ENCODE results near the gene PRELP.
"Not testable (repeated sequence)": the region's sequence is repeated elsewhere in the genome, so short reads cannot be mapped to it uniquely, and the experiment has no call there.

Gene PRELP

DNA sequence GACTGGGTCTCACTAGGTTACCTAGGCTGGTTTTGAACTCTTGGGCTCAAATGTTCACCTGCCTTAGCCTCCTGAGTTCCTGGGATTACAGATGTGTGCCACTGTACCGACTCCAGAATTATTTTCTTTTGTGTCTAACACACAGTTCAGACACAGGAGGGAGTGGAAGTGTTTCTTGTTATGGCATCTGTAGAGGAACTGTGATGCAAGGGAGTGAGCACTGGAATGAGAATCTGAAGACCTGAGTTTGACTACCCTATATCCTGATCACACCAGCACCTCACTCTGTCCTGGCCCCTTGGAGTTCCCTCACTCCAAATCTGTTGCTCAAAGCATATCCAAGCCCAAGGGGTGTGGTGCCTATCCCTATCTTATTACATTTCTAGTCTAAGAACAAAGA lies 33.5 kb downstream of the PRELP start:
- DNase-seq = no peak

DNA sequence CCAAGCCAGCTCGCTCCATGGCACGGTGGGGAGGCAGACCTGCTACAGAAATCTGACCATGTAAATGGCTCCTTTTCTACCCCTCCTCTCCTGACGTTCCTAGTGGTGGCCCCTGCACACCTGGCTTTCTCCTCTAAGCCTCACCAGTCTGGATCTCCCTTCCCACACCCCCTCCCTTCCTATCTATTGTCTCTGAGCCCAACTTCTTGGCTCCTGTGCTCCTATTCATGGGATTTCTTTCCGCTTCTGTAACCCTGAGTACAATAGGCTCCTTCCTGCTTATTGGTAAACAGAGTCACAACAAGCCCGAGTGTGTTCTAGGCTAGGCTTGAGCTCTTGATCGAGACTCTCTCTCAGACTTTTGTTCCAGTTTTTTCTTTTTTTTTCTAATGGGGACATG lies 35.9 kb downstream of the PRELP start:
- no peak for DNase-seq

DNA sequence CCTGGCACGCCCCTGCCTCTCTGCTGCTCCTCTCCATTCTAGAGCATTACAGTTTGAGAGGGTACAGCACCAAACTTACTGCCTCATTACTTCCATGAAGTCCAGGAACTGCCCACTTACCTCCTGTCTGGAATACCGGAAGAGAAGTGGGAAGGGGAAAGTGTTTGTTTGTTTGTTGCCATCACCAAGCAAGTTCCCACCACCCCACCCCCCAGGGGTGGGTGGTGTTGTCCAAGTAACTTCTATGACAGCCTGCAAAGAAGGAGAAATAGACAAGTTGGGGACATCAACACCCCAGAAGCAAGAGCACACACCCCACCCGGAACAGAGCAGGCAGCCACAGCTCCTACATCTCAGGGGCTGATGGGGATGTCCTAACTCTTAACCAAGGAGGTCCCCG lies 36.3 kb downstream of the PRELP start:
- DNase-seq = no peak

DNA sequence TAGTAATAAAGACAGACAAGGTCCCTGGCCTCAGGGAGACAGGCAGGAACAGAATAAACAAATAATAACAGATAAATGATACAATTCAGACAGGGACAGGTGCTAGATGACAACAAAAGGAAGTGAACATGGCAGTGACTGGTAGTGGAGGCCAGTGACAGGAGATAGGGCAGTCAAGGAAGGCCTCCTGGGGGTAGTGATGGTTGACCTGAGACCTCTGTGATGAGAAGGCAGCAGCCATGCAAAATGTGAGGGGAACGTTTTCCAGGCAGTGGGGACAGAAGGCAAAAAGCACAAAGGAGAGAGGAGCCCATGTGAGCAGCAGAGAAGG lies 36.9 kb downstream of the PRELP start:
- no peak for DNase-seq

DNA sequence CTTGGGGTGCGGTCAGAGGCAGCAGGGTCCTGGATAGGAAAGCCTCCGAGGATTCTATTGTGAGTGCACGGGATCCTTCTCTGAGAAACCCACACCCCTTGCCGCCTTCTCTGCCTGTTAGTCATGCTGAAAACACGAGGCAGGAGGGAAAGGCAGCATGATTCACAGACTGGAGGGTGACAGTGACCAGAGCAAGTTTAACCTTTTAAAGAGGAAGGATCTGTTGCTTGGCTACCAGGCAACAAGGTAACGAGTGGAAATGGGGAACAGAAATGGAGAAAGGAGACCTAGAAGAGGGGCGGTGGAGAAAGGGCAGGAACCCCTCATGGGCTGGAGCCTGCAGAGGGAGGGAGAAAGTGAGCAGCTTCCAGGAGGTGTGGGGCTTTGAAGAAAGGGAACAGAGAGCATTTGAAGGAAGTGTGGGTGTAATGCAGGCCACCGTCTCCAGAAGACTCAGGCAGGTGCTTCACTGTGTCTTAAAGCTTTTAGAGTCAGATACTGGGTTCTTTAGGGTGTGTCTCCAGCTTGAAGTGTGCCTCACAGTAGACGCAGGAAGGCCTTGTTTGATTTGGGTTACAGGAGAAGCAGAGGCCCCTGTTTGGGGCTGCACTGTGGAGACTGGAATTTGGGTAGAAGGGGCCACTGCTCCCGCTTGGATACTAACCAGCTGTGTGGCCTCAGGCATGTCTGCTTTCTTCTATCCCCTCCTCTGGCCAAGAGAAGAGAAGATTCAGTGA lies 37.4 kb downstream of the PRELP start:
- peak; percentile 90 for DNase-seq

DNA sequence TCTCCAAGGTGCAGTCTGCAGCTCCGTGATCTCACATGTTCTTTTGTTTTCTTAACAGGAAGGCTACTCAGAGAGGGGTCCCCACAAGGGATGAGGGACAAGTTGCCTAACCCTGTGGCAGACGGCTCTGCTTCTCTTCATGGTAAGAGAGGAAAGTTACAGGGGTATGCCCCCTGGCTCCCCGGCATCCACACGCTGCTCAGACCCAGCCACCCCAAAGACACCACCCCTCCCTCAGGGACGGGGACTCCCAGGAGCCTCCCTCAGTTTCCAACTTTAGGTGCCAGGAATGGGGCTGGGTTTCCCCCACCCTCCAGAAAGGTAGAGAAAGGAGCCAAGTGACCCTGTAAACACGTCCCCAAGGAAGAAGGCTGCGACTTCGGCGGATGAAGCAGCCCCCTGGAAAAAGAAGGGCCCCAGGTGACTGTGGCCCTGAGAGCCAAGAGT lies 38.0 kb downstream of the PRELP start:
- no peak for DNase-seq

DNA sequence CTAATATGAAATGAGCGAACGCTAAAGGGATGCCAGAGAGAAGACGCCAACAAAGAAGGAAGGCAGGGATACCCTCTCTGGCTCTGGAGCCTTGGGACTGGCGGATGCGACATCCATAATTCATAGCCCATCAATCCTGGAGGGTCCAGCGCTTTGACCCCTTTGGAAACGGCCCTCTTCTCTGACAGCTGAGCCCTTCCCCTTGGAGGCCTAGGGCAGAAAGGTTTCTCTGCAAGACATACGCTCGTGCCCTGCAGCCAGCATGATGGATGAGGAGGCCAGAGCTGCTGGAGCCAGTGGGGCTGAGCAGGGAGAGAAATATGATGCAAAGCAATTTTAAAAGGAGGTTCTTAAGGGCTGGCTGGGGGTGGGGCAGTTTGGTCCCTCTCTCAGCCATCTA lies 40.6 kb downstream of the PRELP start:
- DNase-seq = no peak

DNA sequence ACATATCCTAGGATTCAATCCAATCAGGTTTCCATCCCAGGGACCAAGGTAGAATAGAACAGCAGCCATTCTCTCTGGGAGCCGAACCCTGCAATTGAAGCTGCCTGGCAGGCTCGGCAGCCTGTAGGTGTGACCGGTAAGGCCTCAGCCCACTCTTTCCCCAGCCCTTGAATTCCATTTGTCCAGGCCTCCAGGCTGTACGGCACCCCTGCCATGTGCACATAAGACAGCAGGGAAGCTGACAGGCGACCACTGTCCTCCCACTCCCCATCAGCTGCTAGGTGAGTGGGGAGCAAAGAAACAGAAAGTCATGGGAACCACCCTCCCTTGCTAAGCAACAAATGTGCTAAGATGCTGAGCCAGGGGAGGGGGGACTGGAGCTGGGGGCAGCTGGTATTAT lies 41.3 kb downstream of the PRELP start:
- no peak for DNase-seq

DNA sequence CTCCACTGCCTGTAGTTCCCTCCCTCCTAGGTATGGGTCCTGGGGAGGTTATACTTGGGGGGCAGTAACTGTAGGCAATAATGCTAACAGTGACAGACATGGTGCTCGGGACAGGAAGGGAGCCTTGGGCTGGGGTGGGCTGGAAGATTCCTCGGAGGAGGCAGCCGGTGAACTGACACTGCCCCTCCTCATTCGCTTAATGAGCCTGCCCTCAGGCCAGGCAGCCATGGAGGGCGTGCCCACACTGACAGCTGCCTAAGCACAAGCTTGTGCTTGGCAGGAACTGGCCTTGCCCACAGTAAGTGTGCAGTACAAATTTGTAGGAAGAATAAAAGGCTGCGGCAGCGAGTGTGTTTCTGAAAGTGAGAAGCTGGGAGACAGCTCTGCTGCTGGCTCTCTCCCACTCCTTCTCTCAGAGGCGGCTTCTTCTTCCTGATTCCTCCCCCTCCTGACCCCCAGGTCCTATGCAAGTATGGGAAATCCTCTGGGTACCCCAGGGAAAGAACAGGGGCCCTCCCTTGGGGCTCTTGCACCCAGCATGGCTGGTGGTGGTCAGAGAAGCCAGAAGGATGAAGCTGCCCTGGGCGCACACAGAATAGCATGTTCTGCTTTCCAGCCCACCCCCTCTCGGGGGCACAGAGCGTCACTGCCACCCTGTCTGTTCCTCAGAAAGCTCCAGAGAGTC lies 42.0 kb downstream of the PRELP start:
- no peak for DNase-seq

DNA sequence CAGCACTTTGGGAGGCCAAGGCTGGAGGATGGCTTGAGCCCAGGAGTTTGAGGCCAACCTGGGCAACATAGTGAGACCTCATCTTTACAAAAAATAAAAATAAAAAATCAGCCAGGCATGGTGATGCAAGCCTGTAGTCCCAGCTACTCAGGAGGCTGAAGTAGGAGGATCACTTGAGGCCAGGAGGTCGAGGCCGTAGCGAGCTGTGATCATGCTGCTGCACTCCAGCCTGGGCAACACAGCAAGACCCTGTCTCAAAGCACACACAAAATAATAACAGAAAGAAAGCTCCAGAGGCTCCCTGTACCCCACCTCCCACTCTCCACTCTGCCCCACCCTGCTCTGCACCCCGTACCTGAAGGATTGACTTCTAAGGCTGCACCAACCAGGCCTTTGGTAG lies 42.5 kb downstream of the PRELP start:
- not testable (repeated sequence) for DNase-seq

DNA sequence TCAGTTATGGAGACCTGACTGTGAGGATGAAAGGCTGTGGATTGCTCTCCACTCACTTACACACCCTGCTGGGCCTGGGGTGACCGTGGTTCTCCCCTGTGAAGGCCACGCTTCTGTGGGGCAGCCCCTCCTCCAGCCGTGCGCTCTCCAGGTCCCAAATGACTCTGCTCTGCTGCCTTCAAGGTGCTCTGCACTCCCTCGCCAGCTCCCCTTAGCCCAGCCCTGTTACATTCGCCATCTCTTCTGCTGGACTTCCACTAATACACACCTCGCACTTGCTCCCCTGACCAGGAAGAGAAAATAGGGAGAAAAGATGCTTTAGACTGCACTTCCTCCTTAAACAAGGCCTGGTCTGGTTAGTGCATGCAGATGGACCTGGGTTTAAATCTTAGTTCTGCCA lies 42.9 kb downstream of the PRELP start:
- DNase-seq = no peak

DNA sequence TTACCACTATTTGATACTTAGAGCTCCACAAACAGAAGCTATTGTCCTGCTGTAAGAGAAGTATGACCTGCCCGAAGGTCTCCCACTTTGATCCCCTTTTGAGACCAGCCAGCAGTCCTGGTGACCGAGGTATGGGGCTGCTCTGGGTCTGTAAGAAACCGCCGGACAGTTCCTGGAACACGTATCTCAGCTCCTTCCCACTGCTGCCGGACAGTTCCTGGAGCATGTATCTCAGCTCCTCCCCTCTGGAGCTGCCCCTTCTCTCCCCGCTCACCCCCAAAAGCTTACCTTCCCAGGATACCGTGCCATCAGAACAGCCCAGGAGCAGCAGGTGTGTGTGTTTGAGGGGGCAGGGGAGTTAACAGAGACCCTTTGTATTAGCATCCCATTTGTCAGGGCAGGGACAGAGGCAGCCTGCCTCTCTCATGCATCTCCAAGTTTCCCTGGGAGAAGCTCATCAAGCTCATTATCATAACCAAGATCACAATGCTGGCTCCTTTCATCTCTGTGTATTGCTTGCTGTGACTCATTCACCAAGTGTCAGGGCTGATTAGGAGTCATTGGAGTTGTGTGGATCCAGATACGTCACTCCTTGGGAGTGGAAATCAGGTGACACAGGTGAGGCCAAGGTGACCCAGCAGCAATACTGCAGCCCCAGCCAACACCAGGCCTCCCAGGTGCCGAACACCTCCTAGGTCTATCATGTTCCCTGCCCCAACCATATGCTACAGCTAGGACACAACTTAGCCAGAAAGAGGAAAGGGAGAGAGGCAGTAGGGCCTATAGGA lies 43.6 kb downstream of the PRELP start:
- DNase-seq = no peak

DNA sequence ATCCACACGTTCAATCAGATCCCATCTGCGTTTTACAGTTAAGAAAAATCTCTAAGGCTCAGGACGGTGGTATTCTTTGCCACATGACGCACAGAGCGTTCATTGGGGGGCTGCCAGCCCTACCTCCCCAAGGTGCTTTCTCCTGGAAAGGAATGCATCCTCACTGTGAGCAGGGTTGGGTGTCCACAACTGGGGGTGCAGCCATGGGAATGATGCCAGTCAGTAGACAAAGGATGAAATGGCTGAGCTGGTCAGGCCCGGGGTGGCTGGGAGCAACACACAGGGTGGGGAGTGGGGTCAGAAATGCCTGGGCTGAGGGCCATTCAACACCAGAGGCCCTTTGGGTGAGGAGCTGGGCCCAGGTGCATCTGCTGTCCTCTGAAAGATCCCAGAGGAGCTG lies 44.3 kb downstream of the PRELP start:
- no peak for DNase-seq

DNA sequence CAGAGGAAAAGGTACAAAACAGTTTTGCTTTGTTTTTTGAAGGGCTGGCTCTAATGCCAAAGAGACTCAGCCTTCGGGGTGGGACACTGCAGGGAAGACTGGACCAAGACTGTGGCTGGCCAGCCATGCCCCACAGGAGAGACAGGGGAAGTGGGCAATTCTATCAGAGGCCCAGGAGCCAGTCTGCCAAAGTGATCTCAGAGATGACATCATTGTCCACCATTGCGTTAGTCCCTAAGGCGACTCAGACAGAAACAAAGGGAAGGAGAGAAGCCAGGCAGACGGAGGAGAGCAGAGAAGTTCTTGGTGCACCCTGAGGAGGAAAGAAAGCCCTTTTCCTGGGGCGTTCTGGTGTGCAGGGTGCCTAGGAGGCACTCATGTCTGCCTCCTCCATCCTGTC lies 44.7 kb downstream of the PRELP start:
- peak; percentile 30 for DNase-seq

DNA sequence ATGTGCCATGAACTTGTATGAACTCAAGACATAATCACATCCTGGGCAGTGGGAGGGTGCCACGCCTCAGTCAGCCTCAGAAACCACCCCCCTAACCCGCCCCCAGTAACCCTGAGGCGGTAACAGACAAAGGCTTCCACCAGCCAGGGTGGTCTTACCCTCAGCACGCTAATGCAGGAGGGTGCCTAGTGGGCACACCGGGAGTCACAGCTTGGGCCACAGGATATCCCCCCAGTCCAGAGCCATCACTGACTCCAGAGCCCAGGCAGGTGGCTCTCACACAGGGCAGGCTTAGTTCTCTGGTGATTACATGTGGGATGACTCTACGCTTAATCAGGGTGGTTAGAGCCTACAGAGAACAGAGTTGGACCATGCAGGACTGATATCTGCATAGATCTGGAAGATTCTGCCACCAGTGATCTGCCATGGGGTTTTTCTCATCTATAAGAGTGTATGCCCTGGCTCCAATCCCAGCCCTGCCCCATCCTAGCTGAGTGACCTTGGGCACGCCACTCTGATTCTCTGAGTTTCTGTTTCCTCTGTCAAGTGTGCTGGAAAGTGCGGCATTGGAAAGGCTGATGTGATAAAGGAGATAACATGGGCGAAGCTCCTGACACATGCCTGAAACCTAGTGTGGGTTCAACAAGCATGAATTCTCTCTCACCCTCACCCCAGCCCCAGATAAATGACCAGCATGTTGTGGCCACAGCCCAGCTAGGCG lies 45.6 kb downstream of the PRELP start:
- no peak for DNase-seq

DNA sequence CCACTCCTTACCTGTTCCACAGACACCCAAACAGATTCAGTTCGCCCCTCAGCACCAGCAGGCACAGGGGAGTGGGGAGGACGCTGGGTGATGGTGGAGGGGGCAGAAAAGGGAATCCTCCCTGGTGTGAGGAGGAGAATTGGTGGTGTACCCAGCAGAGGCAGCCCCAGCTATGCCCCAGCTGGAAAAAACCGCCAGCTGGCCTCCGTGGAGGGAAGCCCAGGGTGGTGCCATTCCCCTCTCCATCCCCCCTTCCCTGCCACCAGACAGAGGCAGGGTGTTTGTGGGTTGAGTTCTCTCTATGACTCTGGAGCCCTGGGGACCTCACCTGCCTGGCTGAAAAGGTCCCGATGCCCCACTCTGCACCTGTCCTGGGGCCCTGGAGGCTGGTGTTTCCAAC lies 46.2 kb downstream of the PRELP start:
- no peak for DNase-seq

DNA sequence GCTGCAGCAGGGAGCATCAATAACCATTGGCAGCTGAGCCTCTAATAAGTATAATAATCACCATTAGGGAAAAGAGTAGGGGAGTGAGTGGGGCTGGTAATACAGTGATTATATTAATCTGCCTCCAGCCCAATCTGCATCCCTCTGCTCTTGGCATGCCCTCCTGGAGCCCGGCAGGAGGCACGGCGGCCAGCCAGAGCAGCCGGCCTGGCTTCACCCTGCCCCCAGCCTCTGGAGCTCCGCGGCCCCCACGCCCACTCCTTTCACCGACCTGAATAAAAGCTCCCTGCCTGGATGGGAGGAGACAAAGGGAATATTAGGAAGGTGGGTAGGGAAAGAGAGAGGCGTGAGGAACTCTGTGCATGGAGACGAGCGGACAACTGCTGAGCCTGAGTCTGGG lies 46.6 kb downstream of the PRELP start:
- DNase-seq = no peak

DNA sequence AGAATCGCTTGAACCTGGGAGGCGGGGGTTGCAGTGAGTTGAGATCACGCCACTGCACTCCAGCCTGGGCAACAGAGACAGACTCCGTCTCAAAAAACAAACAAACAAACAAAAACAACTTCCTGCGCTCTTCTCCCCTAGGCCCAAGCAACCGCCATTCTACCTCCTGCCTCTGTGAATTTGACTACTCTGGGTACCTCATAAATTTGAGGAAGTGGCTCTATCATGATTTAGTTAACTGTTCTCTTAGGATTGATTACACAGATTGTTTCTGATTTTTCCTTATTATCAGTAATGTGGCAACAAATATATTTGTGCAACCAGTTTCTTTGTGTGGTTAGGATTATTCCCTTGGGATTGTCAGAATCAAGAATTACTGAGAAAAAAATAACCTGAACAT lies 48.1 kb downstream of the PRELP start:
- no peak for DNase-seq

DNA sequence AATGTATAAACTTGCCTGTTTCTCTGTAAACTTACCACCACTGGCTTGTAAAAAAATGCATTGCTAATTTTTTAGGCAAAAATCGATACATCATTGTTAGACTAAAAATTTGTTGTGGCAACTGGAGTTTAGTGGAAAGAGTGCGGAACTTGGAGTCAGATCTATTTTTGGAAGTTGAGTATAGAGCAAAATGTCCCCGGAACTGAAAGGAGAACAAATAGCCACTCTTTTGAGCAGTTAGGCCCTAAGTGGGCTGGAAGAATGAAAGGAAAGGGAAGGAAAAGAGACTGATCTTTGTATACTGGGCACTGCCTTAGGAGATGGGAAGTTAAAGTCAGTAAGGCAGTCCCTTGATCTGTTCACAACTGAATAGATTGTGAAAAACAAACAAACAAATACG lies 48.5 kb downstream of the PRELP start:
- no peak for DNase-seq

DNA sequence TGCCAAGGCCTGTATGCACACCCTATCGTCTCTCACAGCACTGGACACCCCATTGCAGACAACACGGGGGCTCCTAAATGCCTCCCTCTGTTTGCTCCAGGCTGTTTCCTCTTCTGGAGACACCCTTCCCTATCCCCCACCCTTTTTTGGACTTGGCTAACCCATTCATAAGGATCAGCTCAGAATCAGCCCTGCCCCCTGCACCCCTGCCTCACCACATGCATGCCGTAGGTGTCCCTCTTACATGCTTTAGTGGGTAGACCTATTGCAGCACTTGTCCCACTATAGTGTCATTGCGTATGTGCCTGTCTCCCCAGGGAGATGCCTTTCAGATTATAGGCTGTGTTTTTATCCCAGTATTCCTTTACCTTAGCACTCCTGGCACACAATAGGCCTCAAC lies 49.2 kb downstream of the PRELP start:
- no peak for DNase-seq

DNA sequence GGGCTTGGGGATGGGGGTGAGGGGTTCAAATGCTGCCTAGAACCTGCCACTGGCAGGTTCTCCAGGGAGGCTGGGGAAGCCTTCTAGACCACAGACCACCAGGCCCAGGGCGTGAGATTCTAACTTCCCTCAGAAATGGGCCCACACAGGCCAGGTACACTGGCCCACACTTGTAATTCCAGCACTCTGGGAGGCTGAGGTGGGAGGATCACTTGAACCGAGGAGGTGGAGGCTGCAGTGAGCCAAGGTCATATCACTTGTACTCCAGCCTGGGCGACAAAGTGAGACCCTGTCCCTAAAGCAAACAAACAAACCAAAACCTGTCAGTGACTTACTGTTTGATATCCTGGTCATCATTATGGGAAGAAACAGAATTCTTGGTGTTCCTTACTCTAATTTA lies 50.1 kb downstream of the PRELP start:
- no peak for DNase-seq

DNA sequence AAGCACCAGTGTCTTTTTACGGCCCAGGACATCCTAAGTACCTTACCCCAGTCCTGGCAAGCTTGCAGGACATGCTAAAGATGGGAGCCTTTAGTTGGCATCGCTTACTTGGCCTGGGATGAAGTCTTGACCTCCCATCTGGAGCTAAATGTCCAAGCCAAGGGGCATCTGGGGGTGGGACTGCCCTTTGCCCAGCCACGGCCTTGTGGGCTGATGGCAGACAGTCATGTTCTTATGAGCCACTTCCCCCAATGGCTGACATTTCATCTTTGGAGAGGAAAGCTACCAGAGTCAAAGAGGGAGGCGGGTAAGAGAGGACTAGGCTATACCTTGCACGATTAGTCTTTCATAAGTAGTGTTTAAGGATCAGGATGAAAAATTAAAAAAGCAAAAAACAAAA lies 50.5 kb downstream of the PRELP start:
- no peak for DNase-seq

DNA sequence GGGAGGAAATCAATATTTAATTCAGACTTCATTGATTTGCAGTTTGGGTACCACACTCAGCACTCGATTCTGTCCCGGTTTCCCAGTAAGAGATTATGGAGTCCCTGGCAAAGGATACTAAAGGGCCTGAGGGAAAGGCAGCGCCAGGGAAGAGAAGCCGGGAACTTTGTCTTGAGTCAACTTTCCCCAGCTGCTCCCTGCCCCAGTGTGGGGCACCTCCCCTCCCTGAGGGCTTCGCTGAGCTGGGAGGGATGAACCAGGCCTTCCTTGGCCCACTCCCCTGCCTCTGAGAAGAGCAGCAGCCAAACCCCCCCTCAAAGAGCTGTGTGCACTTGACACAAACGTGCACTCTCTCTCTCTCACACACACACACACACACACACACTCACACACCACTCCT lies 51.0 kb downstream of the PRELP start:
- DNase-seq = no peak

DNA sequence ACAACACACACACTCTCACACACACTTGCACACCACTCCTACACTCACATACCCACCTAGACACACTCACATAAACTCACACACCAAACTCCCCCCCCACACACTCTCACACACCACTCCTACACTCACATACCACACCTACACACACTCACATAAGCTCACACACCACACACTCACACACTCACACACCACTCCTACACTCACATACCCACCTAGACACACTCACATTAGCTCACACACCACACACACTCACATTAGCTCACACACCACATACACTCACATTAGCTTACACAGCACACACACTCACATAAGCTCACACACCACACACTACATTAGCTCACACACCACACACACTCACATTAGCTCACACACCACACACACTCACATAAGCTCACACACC lies 51.4 kb downstream of the PRELP start:
- no peak for DNase-seq

All from HCEC 1CT (cell line).